Upper lobe of left lung (tissue), 6 donors: ENCODE data around the gene SEL1L3. TPM values are rescaled to one million over a fixed set of nuclear protein-coding genes. Genes with fewer than 3 reads are reported as not detected.

Experiments
- ATAC-seq, 2 donors: fragments of 200-7000 bp; cut with Tn5 transposase; one replicate each; pipeline ENCODE4 v1.9.1; 2022; ENCODE audit warnings: mild to moderate bottlenecking in 2 of 2, moderate library complexity in 2 of 2; ENCODE audit not compliant: low FRiP score in 2 of 2
- DNase-seq, 2 donors: peaks; one replicate each; pipeline ENCODE4 v3.0.0-alpha.2; 2019 to 2020
- H3K27ac ChIP-seq, 4 donors: fragments of 200-600 bp; sonication (generic); one replicate each; pipeline ENCODE4 v1.5.1; 2016 to 2019
- H3K27me3 ChIP-seq, 4 donors: fragments of 200-600 bp; sonication (generic); one replicate each; pipeline ENCODE4 v1.5.1; 2017 to 2019
- H3K36me3 ChIP-seq, 4 donors: fragments of 200-600 bp; sonication (generic); one replicate each; pipeline ENCODE4 v1.5.1; 2016 to 2019
- H3K4me1 ChIP-seq, 4 donors: fragments of 200-600 bp; sonication (generic); one replicate each; pipeline ENCODE4 v1.5.1; 2018 to 2019
- H3K4me3 ChIP-seq, 4 donors: fragments of 200-600 bp; sonication (generic); one replicate each; pipeline ENCODE4 v1.5.1; 2017 to 2019; ENCODE audit warnings: mild to moderate bottlenecking in 2 of 4, moderate library complexity in 1 of 4
- H3K9me3 ChIP-seq, 4 donors: fragments of 200-600 bp; sonication (generic); one replicate each; pipeline ENCODE4 v1.5.1; 2018 to 2019
- EP300 ChIP-seq, 4 donors: sonication (generic); formaldehyde crosslinking; IDR thresholded peaks; one replicate each; pipeline ENCODE4 v1.5.1; 2017; ENCODE audit warnings: antibody characterized with exemption in 4 of 4, control low read depth in 2 of 4
- POLR2A ChIP-seq, 4 donors: fragments of 450-650 bp; IDR thresholded peaks; one replicate each; pipeline ENCODE4 v1.5.1; 2016 to 2017; ENCODE audit warnings: antibody characterized with exemption in 4 of 4, mild to moderate bottlenecking in 2 of 4
- POLR2AphosphoS5 ChIP-seq, 2 donors: sonication (generic); formaldehyde crosslinking; IDR thresholded peaks; one replicate each; pipeline ENCODE4 v1.5.1; 2017; ENCODE audit warnings: antibody characterized with exemption in 2 of 2
- WGBS, 2 donors: methylation state at CpG; one replicate each; pipeline ENCODE4 v1.1.5; 2017 to 2018; 5-methylcytosine and 5-hydroxymethylcytosine counted together
- total RNA-seq, 6 donors: library from RNA; depleted of rRNA in 4 of 6; stranded (reverse); fragments of >200 nt in 4 of 6; gene quantifications; one replicate each; pipeline versions ENCODE4 v1.1.0 to v1.2.1, GENCODE V29; 2016 to 2021
- TF ChIP-seq, protein P1 (sequence below), 6 experiments: fragments of 450-650 bp in 4 of 6; fragments of 200-600 bp in 2 of 6; sonication (generic) in 2 of 6; IDR thresholded peaks; one replicate each; pipeline ENCODE4 v1.5.1; 2016 to 2019; ENCODE audit warnings: antibody characterized with exemption in 6 of 6
- donor health status: DM: no; HTN: no; CAD: no; lungs with moderate emphysema.
- donor health status: DM: no; HTN: yes; CAD: no; lungs with severe emphysema.

SEL1L3 gene
- total RNA-seq, 6 donors from 2014 or later, result 41.7 to 197 (median 64.7) TPM

GRCh38 chr4:25814301-25815136, 48.3 kb downstream of the SEL1L3 start:
- 35 to 47% methylated on average over 13 of the region's 13 CpGs for WGBS, 2 donors
- TF ChIP-seq, protein P1, sequence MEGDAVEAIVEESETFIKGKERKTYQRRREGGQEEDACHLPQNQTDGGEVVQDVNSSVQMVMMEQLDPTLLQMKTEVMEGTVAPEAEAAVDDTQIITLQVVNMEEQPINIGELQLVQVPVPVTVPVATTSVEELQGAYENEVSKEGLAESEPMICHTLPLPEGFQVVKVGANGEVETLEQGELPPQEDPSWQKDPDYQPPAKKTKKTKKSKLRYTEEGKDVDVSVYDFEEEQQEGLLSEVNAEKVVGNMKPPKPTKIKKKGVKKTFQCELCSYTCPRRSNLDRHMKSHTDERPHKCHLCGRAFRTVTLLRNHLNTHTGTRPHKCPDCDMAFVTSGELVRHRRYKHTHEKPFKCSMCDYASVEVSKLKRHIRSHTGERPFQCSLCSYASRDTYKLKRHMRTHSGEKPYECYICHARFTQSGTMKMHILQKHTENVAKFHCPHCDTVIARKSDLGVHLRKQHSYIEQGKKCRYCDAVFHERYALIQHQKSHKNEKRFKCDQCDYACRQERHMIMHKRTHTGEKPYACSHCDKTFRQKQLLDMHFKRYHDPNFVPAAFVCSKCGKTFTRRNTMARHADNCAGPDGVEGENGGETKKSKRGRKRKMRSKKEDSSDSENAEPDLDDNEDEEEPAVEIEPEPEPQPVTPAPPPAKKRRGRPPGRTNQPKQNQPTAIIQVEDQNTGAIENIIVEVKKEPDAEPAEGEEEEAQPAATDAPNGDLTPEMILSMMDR (IDR thresholded peaks at IDR 0.05), result no peak
- no peak for TF ChIP-seq POLR2AphosphoS5 (IDR thresholded peaks at IDR 0.05)
- no peak for TF ChIP-seq EP300 (IDR thresholded peaks at IDR 0.05)
- no peak for TF ChIP-seq POLR2A (IDR thresholded peaks at IDR 0.05)
- Histone ChIP-seq H3K36me3 (peaks cover 0 to 45% (median 7%) of the 10 kb centered on the region in 4 donors), H3K4me3 (no peak overlapping the region), H3K27ac (peak overlapping the region; percentile 9 to 45 (median 40)), H3K4me1 (peaks cover 0 to 23% (median 20%) of the 10 kb centered on the region in 4 donors), H3K9me3 (no peaks in the 10 kb centered on the region), H3K27me3 (no peaks in the 10 kb centered on the region)
- DNase-seq (peak in 1 of 2 donors; percentile 57), ATAC-seq (peak in 1 of 2 donors; percentile 84)

GRCh38 chr4:25813448-25814106, 49.2 kb downstream of the SEL1L3 start:
- Histone ChIP-seq H3K27ac (peak overlapping the region; percentile 9 to 52 (median 43)), H3K4me3 (no peak overlapping the region), H3K27me3 (no peaks in the 10 kb centered on the region), H3K36me3 (peaks cover 0 to 36% (median 4%) of the 10 kb centered on the region in 4 donors), H3K9me3 (no peaks in the 10 kb centered on the region), H3K4me1 (peaks cover 0 to 23% (median 20%) of the 10 kb centered on the region in 4 donors)
- DNase-seq (peak in 1 of 2 donors; percentile 68), ATAC-seq (peak; percentile 38 to 79)
- 56 to 66% methylated on average over 9 of the region's 9 CpGs for WGBS, 2 donors
- TF ChIP-seq POLR2AphosphoS5 (IDR thresholded peaks at IDR 0.05) (no peak), EP300 (IDR thresholded peaks at IDR 0.05) (peak in 1 of 4 donors; percentile 88)
- TF ChIP-seq, protein P1 (IDR thresholded peaks at IDR 0.05), result no peak

GRCh38 chr4:25811841-25812240, 50.9 kb downstream of the SEL1L3 start:
- peaks cover 0 to 29% (median 4%) of the 10 kb centered on the region in 4 donors for H3K36me3 ChIP-seq
- TF ChIP-seq POLR2AphosphoS5 (IDR thresholded peaks at IDR 0.05) (no peak), POLR2A (IDR thresholded peaks at IDR 0.05) (no peak), EP300 (IDR thresholded peaks at IDR 0.05) (no peak)
- TF ChIP-seq, protein P1 (IDR thresholded peaks at IDR 0.05), result no peak
- H3K27ac ChIP-seq, result no peak overlapping the region
- DNase-seq (no peak), ATAC-seq (no peak)
- WGBS, 2 donors, result 91 to 95% methylated on average over 9 of the region's 9 CpGs
- H3K9me3 ChIP-seq, result no peaks in the 10 kb centered on the region
- peaks cover 0 to 23% (median 20%) of the 10 kb centered on the region in 4 donors for H3K4me1 ChIP-seq
- no peaks in the 10 kb centered on the region for H3K27me3 ChIP-seq
- H3K4me3 ChIP-seq, result no peak overlapping the region

DNA sequence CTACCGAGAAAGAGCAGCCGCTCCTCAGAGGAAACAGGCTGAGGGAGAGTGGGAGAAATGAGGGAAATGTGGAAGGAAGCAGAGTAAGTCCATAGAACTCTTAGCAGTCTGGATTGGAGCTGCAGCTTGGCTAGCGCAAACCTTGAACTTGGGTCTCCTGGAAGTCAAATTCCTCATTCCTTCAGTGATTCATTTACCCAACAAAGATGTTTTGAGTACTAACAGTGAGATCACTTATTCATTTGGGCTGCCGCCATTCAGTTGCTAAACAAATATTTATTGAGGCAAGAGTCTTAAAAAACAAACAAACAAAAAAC, 51.5 kb downstream of the SEL1L3 start:
- Histone ChIP-seq H3K9me3 (no peaks in the 10 kb centered on the region), H3K27ac (no peak overlapping the region), H3K4me1 (peaks cover 0 to 23% (median 20%) of the 10 kb centered on the region in 4 donors), H3K4me3 (no peak overlapping the region), H3K27me3 (no peaks in the 10 kb centered on the region), H3K36me3 (peaks cover 0 to 25% (median 5%) of the 10 kb centered on the region in 4 donors)
- ATAC-seq (no peak), DNase-seq (no peak)
- TF ChIP-seq POLR2AphosphoS5 (IDR thresholded peaks at IDR 0.05) (no peak), POLR2A (IDR thresholded peaks at IDR 0.05) (no peak), EP300 (IDR thresholded peaks at IDR 0.05) (no peak)
- TF ChIP-seq, protein P1 (IDR thresholded peaks at IDR 0.05), result no peak
- 77 to 84% methylated on average over 4 of the region's 4 CpGs for WGBS, 2 donors
